ENCODE results near the gene CIDEA.
"Not testable (repeated sequence)": the region's sequence is repeated elsewhere in the genome, so short reads cannot be mapped to it uniquely, and the experiment has no call there.

CIDEA gene

GRCh38 chr18:12254136-12254819 lies at the start of gene CIDEA:
Gene CIDEA, plus strand, starts transcription at chr18:12254361. Its CDS starts 23 bp downstream, at chr18:12254384.
- no peak for DNase-seq

GRCh38 chr18:12208296-12209153 lies 45.6 kb upstream of the CIDEA start:
- not testable (repeated sequence) for DNase-seq

GRCh38 chr18:12212308-12212707 lies 41.9 kb upstream of the CIDEA start:
- not testable (repeated sequence) for DNase-seq

- DNase-seq, result not testable (repeated sequence)
Measured at GRCh38 chr18:12214296-12215005, 39.7 kb upstream of the CIDEA start.

- not testable (repeated sequence) for DNase-seq
Measured at GRCh38 chr18:12216471-12216870, 37.7 kb upstream of the CIDEA start.

GRCh38 chr18:12218603-12219002 lies 35.6 kb upstream of the CIDEA start:
- DNase-seq, result not testable (repeated sequence)

GRCh38 chr18:12222041-12222440 lies 32.1 kb upstream of the CIDEA start:
- not testable (repeated sequence) for DNase-seq

- DNase-seq, result not testable (repeated sequence)
Measured at GRCh38 chr18:12223326-12223725, 30.8 kb upstream of the CIDEA start.

- DNase-seq, result not testable (repeated sequence)
Measured at GRCh38 chr18:12226807-12227206, 27.4 kb upstream of the CIDEA start.

- not testable (repeated sequence) for DNase-seq
Measured at GRCh38 chr18:12227399-12228186, 26.6 kb upstream of the CIDEA start.

- DNase-seq, result not testable (repeated sequence)
Measured at GRCh38 chr18:12228308-12228707, 25.9 kb upstream of the CIDEA start.

- DNase-seq, result not testable (repeated sequence)
Measured at GRCh38 chr18:12230561-12230960, 23.6 kb upstream of the CIDEA start.

GRCh38 chr18:12231040-12231882 lies 22.9 kb upstream of the CIDEA start:
- DNase-seq, result no peak

- DNase-seq, result no peak
Measured at GRCh38 chr18:12231986-12232385, 22.2 kb upstream of the CIDEA start.

- DNase-seq, result no peak
Measured at GRCh38 chr18:12233378-12233777, 20.8 kb upstream of the CIDEA start.

- no peak for DNase-seq
Measured at GRCh38 chr18:12234451-12235190, 19.5 kb upstream of the CIDEA start.

- DNase-seq, result no peak
Measured at GRCh38 chr18:12236141-12236540, 18.0 kb upstream of the CIDEA start.

GRCh38 chr18:12236934-12237832 lies 17.0 kb upstream of the CIDEA start:
- peak in 42 of 51 donors; percentile 3 to 70 (median 30) for DNase-seq
